Gastrocnemius medialis (tissue), 4 donors: ENCODE measurements around the gene INSIG1.

Experiments
- CTCF ChIP-seq, 5 experiments: fragments of 450-650 bp in 3 of 5; fragments of 200-600 bp in 2 of 5; sonication (generic) in 2 of 5; IDR thresholded peaks in 4 of 5; conservative IDR thresholded peaks in 1 of 5; 1 replicate in 4 of 5; 2 replicates in 1 of 5; pipeline ENCODE4 v1.5.1; 2016 to 2019; ENCODE audit warnings: antibody characterized with exemption in 5 of 5, mild to moderate bottlenecking in 3 of 5, moderate library complexity in 3 of 5
- POLR2A ChIP-seq, 2 donors: fragments of 450-650 bp; IDR thresholded peaks; one replicate each; pipeline ENCODE4 v1.6.1; 2017; ENCODE audit warnings: antibody characterized with exemption in 2 of 2, mild to moderate bottlenecking in 2 of 2, moderate library complexity in 2 of 2

- TF ChIP-seq CTCF (IDR thresholded peaks at IDR 0.05 in 4 of 5, conservative IDR thresholded peaks at IDR 0.05 in 1 of 5), result no peak
- TF ChIP-seq POLR2A (IDR thresholded peaks at IDR 0.05), result no peak
Measured at GRCh38 chr7:155298288-155298833, 683 bp downstream of the INSIG1 start.
